ENCODE data around the gene SLC39A8.
"Not testable (repeated sequence)": the region's sequence is repeated elsewhere in the genome, so short reads cannot be mapped to it uniquely, and the experiment has no call there.

SLC39A8 gene

DNA sequence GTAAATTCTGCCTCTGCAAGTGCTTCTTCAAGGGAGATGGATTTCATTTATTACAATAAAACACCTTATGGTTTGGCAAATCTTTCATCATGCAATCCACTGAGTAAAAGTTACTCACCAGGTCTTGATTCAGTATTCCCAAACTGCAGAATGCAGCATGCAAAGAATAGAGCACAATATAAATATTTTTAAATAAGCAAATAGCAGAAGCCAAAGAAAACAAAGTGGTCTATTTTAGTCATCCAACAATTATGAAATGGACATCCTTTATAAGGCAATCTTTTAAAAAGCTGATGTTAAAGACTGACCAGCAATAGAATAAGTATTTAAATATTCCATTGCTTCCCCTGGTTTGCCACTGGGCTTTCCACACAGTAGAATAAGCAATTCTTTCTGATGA, 59.5 kb downstream of the SLC39A8 start:
- H3K9me3 ChIP-seq = no peaks in the 10 kb centered on the region
- H3K27ac ChIP-seq = no peak overlapping the region
- no peaks in the 10 kb centered on the region for H3K4me1 ChIP-seq (ENCODE audit: control insufficient read depth in 1 of 2, insufficient read depth in 1 of 2, low read depth in 1 of 2, low read length in 1 of 2)
- no peaks in the 10 kb centered on the region for H3K36me3 ChIP-seq
- H3K27me3 ChIP-seq = no peaks in the 10 kb centered on the region
- H3K4me3 ChIP-seq (ENCODE audit: low read depth in 1 of 2, low read length in 1 of 2) = no peak overlapping the region
- TF ChIP-seq CTCF (IDR thresholded peaks at IDR 0.05) = no peak

GRCh38 chr4:102281171-102281839, 64.0 kb downstream of the SLC39A8 start:
- H3K4me1 ChIP-seq (ENCODE audit: control insufficient read depth in 1 of 2, insufficient read depth in 1 of 2, low read depth in 1 of 2, low read length in 1 of 2) = no peaks in the 10 kb centered on the region
- H3K36me3 ChIP-seq = no peaks in the 10 kb centered on the region
- no peak overlapping the region for H3K4me3 ChIP-seq (ENCODE audit: low read depth in 1 of 2, low read length in 1 of 2)
- H3K27me3 ChIP-seq = no peaks in the 10 kb centered on the region
- TF ChIP-seq CTCF (IDR thresholded peaks at IDR 0.05) = no peak
- H3K27ac ChIP-seq = no peak overlapping the region
- no peaks in the 10 kb centered on the region for H3K9me3 ChIP-seq

GRCh38 chr4:102273317-102273716, 72.0 kb downstream of the SLC39A8 start:
- H3K27ac ChIP-seq; H3K4me1 ChIP-seq (ENCODE audit: control insufficient read depth in 1 of 2, insufficient read depth in 1 of 2, low read depth in 1 of 2, low read length in 1 of 2); H3K4me3 ChIP-seq (ENCODE audit: low read depth in 1 of 2, low read length in 1 of 2); H3K27me3 ChIP-seq; H3K36me3 ChIP-seq; H3K9me3 ChIP-seq: not testable (repeated sequence)

- Histone ChIP-seq H3K27me3 (no peaks in the 10 kb centered on the region), H3K9me3 (no peaks in the 10 kb centered on the region), H3K27ac (no peak overlapping the region), H3K4me3 (ENCODE audit: low read depth in 1 of 2, low read length in 1 of 2) (no peak overlapping the region), H3K36me3 (no peaks in the 10 kb centered on the region), H3K4me1 (ENCODE audit: control insufficient read depth in 1 of 2, insufficient read depth in 1 of 2, low read depth in 1 of 2, low read length in 1 of 2) (no peaks in the 10 kb centered on the region)
- no peak for TF ChIP-seq CTCF (IDR thresholded peaks at IDR 0.05)
Observed at GRCh38 chr4:102272318-102272717, 73.0 kb downstream of the SLC39A8 start.

DNA sequence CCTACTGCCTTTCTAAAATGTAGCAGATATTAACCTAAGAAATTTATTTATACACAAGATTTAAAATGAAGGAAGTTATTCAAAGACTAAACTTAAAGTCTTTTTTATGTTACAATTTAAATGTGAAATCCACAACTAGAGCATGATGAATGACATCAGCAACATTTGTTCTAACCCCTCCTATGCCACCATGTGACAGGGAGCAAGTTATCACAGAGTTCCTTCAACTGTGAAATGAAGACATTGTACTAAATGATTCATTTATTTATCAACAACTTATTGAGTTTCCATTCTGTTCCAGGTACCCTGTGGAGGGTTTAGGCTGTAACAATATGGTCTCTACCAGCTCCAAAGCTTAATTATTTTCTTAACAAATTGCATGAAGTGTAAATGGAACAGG, 76.9 kb downstream of the SLC39A8 start:
- Histone ChIP-seq H3K4me1 (ENCODE audit: control insufficient read depth in 1 of 2, insufficient read depth in 1 of 2, low read depth in 1 of 2, low read length in 1 of 2) (no peaks in the 10 kb centered on the region), H3K4me3 (ENCODE audit: low read depth in 1 of 2, low read length in 1 of 2) (no peak overlapping the region), H3K36me3 (no peaks in the 10 kb centered on the region), H3K27ac (no peak overlapping the region), H3K27me3 (no peaks in the 10 kb centered on the region), H3K9me3 (no peaks in the 10 kb centered on the region)
- TF ChIP-seq CTCF (IDR thresholded peaks at IDR 0.05) = no peak

- Histone ChIP-seq H3K9me3 (no peaks in the 10 kb centered on the region), H3K4me1 (ENCODE audit: control insufficient read depth in 1 of 2, insufficient read depth in 1 of 2, low read depth in 1 of 2, low read length in 1 of 2) (no peaks in the 10 kb centered on the region), H3K4me3 (ENCODE audit: low read depth in 1 of 2, low read length in 1 of 2) (no peak overlapping the region), H3K36me3 (no peaks in the 10 kb centered on the region), H3K27ac (no peak overlapping the region), H3K27me3 (no peaks in the 10 kb centered on the region)
- no peak for TF ChIP-seq CTCF (IDR thresholded peaks at IDR 0.05)
Observed at GRCh38 chr4:102263024-102263787, 82.1 kb downstream of the SLC39A8 start.

All from neutrophil (primary cell).